Natural killer cell (primary cell): ENCODE results near the gene NPAS3. TPM values are rescaled to one million over a fixed set of nuclear protein-coding genes. Genes with fewer than 3 reads are reported as not detected.

Experiments used
- ATAC-seq, 3 donors: fragments of 150-1000 bp in 2 of 3; fragments of 200-7000 bp in 1 of 3; cut with Tn5 transposase; 1 replicate in 1 of 3; 2 replicates in 2 of 3; pipeline ENCODE4 v1.10.0; 2021; ENCODE audit warnings: mild to moderate bottlenecking in 2 of 3, moderate library complexity in 2 of 3
- DNase-seq, 2 donors: peaks; one replicate each; pipeline versions ENCODE4 v3.0.0 to v3.0.0-alpha.2; 2013 to 2021; ENCODE audit warnings: mixed read lengths in 1 of 2
- H3K27ac ChIP-seq: one replicate; pipeline ENCODE4 v1.5.1; 2013; ENCODE audit warnings: mild to moderate bottlenecking, low read length
- H3K27me3 ChIP-seq: one replicate; pipeline ENCODE4 v1.6.1; 2013; ENCODE audit warnings: low read length; ENCODE audit not compliant: control insufficient read depth, insufficient read depth
- H3K36me3 ChIP-seq: one replicate; pipeline ENCODE4 v1.6.1; 2013; ENCODE audit warnings: low read length; ENCODE audit not compliant: control insufficient read depth, insufficient read depth
- H3K4me1 ChIP-seq: one replicate; pipeline ENCODE4 v1.6.1; 2013; ENCODE audit warnings: low read length; ENCODE audit not compliant: control insufficient read depth, insufficient read depth
- H3K4me3 ChIP-seq: one replicate; pipeline ENCODE4 v1.5.1; 2013; ENCODE audit warnings: low read length
- H3K9me3 ChIP-seq: one replicate; pipeline ENCODE4 v1.6.1; 2013; ENCODE audit warnings: low read length; ENCODE audit not compliant: control insufficient read depth, insufficient read depth
- H3K27ac Mint-ChIP-seq, 2 donors: one replicate each; pipeline ENCODE4 v1.8.0; 2022; ENCODE audit warnings: mild to moderate bottlenecking in 2 of 2, mixed read lengths in 2 of 2, moderate library complexity in 1 of 2
- H3K27me3 Mint-ChIP-seq, 2 donors: one replicate each; pipeline ENCODE4 v1.8.0; 2022; ENCODE audit warnings: low read depth in 2 of 2, mixed read lengths in 2 of 2
- H3K36me3 Mint-ChIP-seq: one replicate; pipeline ENCODE4 v1.8.0; 2022; ENCODE audit warnings: mixed read lengths
- H3K4me1 Mint-ChIP-seq, 2 donors: one replicate each; pipeline ENCODE4 v1.8.0; 2022; ENCODE audit warnings: mixed read lengths in 2 of 2
- H3K4me3 Mint-ChIP-seq: one replicate; pipeline ENCODE4 v1.8.0; 2022; ENCODE audit warnings: mild to moderate bottlenecking, moderate library complexity, mixed read lengths
- H3K9me3 Mint-ChIP-seq, 2 donors: one replicate each; pipeline ENCODE4 v1.8.0; 2022; ENCODE audit warnings: mixed read lengths in 2 of 2
- WGBS: methylation state at CpG from one replicate; pipeline ENCODE4 v1.1.7; 2013; ENCODE audit warnings: missing lambda C conversion rate; ENCODE audit not compliant: insufficient coverage; 5-methylcytosine and 5-hydroxymethylcytosine counted together
- intact Hi-C: fragments of 100-400 bp; cut with micrococcal nuclease; formaldehyde crosslinking; loops from one replicate; pipeline ENCODE4 v1.14.2; 2022
- total RNA-seq, 4 donors: library from RNA; stranded (reverse); fragments of 120-200 nt in 1 of 4; gene quantifications; one replicate each; pipeline versions ENCODE4 v1.2.3 to v1.2.4, GENCODE V29; 2013 to 2022
- TF ChIP-seq, protein P1 (sequence below): fragments of 200-600 bp; IDR thresholded peaks from one replicate; pipeline ENCODE4 v1.8.0; 2022; ENCODE audit warnings: antibody characterized with exemption

The NPAS3 gene
- total RNA-seq, 3 donors from 2014 or later (not counting 1 experiment from before 2014, with no cell fraction given) = not detected

DNA sequence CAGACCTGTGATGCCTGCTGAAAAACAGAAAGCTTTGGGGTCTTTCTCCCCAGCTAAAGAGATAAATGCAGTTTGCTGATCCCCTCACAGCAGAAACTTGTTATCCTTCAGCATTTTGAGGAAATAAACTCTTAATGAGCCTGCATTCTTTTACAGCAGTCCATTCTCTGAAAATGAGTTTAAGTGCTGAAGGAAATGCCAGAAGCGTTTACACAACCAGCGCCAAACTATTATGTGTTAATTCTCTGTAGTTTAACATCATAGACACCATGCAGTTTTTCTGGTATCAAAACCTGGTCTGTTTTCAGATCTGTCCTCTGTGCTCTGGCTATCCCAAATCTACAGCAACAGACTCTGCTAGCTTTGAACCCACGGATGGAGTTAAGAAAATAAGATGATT, 291.3 kb downstream of the NPAS3 start:
- no peak overlapping the region for H3K4me3 ChIP-seq
- no peaks in the 10 kb centered on the region for H3K27me3 ChIP-seq
- TF ChIP-seq, protein P1, sequence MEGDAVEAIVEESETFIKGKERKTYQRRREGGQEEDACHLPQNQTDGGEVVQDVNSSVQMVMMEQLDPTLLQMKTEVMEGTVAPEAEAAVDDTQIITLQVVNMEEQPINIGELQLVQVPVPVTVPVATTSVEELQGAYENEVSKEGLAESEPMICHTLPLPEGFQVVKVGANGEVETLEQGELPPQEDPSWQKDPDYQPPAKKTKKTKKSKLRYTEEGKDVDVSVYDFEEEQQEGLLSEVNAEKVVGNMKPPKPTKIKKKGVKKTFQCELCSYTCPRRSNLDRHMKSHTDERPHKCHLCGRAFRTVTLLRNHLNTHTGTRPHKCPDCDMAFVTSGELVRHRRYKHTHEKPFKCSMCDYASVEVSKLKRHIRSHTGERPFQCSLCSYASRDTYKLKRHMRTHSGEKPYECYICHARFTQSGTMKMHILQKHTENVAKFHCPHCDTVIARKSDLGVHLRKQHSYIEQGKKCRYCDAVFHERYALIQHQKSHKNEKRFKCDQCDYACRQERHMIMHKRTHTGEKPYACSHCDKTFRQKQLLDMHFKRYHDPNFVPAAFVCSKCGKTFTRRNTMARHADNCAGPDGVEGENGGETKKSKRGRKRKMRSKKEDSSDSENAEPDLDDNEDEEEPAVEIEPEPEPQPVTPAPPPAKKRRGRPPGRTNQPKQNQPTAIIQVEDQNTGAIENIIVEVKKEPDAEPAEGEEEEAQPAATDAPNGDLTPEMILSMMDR = no peak
- peaks cover 2 to 4% of the 10 kb centered on the region in 2 donors for H3K9me3 Mint-ChIP-seq
- no peaks in the 10 kb centered on the region for H3K9me3 ChIP-seq
- no peaks in the 10 kb centered on the region for H3K27me3 Mint-ChIP-seq
- WGBS = 42% methylated on average over 3 of the region's 3 CpGs
- H3K36me3 ChIP-seq = no peaks in the 10 kb centered on the region
- intact Hi-C loops = no loop called here
- no peak overlapping the region for H3K27ac Mint-ChIP-seq
- no peak overlapping the region for H3K4me3 Mint-ChIP-seq
- no peaks in the 10 kb centered on the region for H3K36me3 Mint-ChIP-seq
- H3K4me1 ChIP-seq = no peaks in the 10 kb centered on the region
- DNase-seq (no peak), ATAC-seq (no peak)
- no peak overlapping the region for H3K27ac ChIP-seq
- H3K4me1 Mint-ChIP-seq = no peaks in the 10 kb centered on the region

DNA sequence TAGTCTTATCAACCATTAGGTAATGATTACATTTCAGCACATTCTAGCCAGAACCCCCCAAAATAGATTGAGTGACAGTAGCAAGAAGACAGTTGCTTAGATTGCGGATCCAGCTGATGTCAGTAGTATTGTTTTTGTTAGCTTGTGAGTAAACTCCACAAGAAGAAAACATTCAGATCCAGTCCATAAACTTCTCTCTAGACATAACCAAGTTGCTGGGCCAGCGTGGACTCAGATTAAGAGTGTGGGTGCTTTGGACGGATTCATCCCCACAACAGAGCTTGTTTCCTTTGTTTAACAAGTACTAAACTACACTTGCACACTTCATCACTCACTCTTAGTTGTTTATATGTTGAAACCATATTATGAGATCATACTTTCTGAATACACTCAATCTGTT, 293.4 kb downstream of the NPAS3 start:
- H3K36me3 ChIP-seq = no peaks in the 10 kb centered on the region
- 66% methylated on average over 2 of the region's 3 CpGs for WGBS
- Mint-ChIP-seq H3K27ac (no peak overlapping the region), H3K27me3 (no peaks in the 10 kb centered on the region), H3K4me1 (no peaks in the 10 kb centered on the region), H3K4me3 (no peak overlapping the region), H3K9me3 (peaks cover 2 to 4% of the 10 kb centered on the region in 2 donors), H3K36me3 (no peaks in the 10 kb centered on the region)
- no peak overlapping the region for H3K27ac ChIP-seq
- no peak for DNase-seq
- no peaks in the 10 kb centered on the region for H3K27me3 ChIP-seq
- ATAC-seq = no peak
- no peaks in the 10 kb centered on the region for H3K4me1 ChIP-seq
- H3K9me3 ChIP-seq = no peaks in the 10 kb centered on the region
- TF ChIP-seq, protein P1 = no peak
- intact Hi-C loops = no loop called here
- no peak overlapping the region for H3K4me3 ChIP-seq

DNA sequence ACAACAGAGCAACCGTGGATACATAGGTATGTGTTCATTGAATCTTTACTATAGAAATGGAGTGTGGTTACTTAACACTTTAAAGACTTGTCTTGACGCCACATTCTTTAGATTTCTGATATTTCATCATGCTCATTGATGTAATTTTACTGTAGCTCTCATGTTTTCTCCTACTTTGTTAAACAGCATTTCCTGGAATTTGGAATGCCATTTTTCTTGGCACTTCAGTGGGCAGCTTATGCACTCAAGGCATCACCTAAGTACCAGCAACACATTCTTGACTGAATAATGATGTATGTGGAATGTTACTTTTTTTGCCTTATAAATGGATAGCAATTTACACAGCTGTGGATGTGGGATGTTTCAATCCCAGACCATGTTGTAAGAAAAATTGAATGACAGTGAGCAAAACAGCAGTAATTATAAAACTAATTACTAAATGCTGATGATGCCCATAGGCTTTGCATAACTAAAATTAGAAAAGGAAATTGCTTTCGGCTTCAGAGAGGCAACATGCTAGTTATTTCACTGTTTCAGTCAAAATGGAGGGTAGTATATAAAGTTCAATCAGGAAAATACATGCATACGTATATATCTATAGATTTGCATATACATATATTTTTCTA, 298.5 kb downstream of the NPAS3 start:
- ATAC-seq (no peak), DNase-seq (no peak)
- WGBS = 81% methylated on average over 2 of the region's 4 CpGs
- H3K4me3 Mint-ChIP-seq = no peak overlapping the region
- H3K4me1 Mint-ChIP-seq = no peaks in the 10 kb centered on the region
- intact Hi-C loops = no loop called here
- Histone ChIP-seq H3K27me3 (no peaks in the 10 kb centered on the region), H3K9me3 (no peaks in the 10 kb centered on the region), H3K4me3 (no peak overlapping the region), H3K36me3 (no peaks in the 10 kb centered on the region), H3K4me1 (no peaks in the 10 kb centered on the region), H3K27ac (no peak overlapping the region)
- H3K9me3 Mint-ChIP-seq = peaks cover 4% of the 10 kb centered on the region in 2 donors
- H3K27me3 Mint-ChIP-seq = no peaks in the 10 kb centered on the region
- no peaks in the 10 kb centered on the region for H3K36me3 Mint-ChIP-seq
- H3K27ac Mint-ChIP-seq = no peak overlapping the region
- TF ChIP-seq, protein P1 = no peak

DNA sequence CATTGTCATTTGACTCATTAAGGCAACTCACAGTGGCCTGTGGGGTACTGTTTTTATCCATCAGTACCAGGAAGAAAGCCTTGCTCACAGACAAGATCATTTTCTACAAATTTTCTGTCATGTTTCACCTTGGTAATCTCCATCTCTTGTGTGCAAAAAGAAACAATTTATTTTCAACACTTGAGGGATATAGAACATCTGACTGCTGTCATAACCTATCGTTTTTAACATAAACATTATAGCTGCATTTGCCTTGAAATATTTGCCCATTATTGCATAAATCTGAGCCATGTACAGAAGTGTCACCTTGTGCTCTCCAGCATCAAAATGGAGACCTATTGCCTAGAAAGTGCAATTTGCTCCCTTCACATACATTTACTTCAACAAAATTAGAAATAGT, 300.8 kb downstream of the NPAS3 start:
- H3K9me3 Mint-ChIP-seq = peaks cover 3 to 4% of the 10 kb centered on the region in 2 donors
- ATAC-seq (no peak), DNase-seq (no peak)
- no peaks in the 10 kb centered on the region for H3K36me3 Mint-ChIP-seq
- TF ChIP-seq, protein P1 = no peak
- no peak overlapping the region for H3K27ac ChIP-seq
- H3K4me1 Mint-ChIP-seq = no peaks in the 10 kb centered on the region
- no peaks in the 10 kb centered on the region for H3K9me3 ChIP-seq
- H3K4me3 ChIP-seq = no peak overlapping the region
- intact Hi-C loops = no loop called here
- H3K4me3 Mint-ChIP-seq = no peak overlapping the region
- H3K27me3 ChIP-seq = no peaks in the 10 kb centered on the region
- H3K27ac Mint-ChIP-seq = no peak overlapping the region
- H3K4me1 ChIP-seq = no peaks in the 10 kb centered on the region
- no peaks in the 10 kb centered on the region for H3K27me3 Mint-ChIP-seq
- no peaks in the 10 kb centered on the region for H3K36me3 ChIP-seq
- WGBS = 74% methylated on average over 1 of the region's 1 CpG
